ENCODE results near the gene SCG3. TPM values are rescaled to one million over a fixed set of nuclear protein-coding genes. Genes with fewer than 3 reads are reported as not detected.

SCG3 gene
- total RNA-seq, 1 donor = not detected

GRCh38 chr15:51699373-51699772 is 18.1 kb downstream of the SCG3 start:
- no peak for TF ChIP-seq CTCF (IDR thresholded peaks at IDR 0.05; ENCODE audit: insufficient read depth, low read depth, low read length)
- DNase-seq (ENCODE audit: low read depth) = no peak
- no peak overlapping the region for H3K4me3 ChIP-seq (ENCODE audit: low read depth, low read length)

- H3K4me3 ChIP-seq (ENCODE audit: low read depth, low read length) = no peak overlapping the region
- TF ChIP-seq CTCF (IDR thresholded peaks at IDR 0.05; ENCODE audit: insufficient read depth, low read depth, low read length) = no peak
- no peak for DNase-seq (ENCODE audit: low read depth)
These were observed 21.4 kb downstream of the SCG3 start for GRCh38 chr15:51702710-51703109.

GRCh38 chr15:51706291-51706690 is 25.0 kb downstream of the SCG3 start:
- DNase-seq (ENCODE audit: low read depth) = peak; percentile 92
- no peak overlapping the region for H3K4me3 ChIP-seq (ENCODE audit: low read depth, low read length)
- TF ChIP-seq CTCF (IDR thresholded peaks at IDR 0.05; ENCODE audit: insufficient read depth, low read depth, low read length) = no peak

- TF ChIP-seq CTCF (IDR thresholded peaks at IDR 0.05; ENCODE audit: insufficient read depth, low read depth, low read length) = no peak
- H3K4me3 ChIP-seq (ENCODE audit: low read depth, low read length) = no peak overlapping the region
- peak; percentile 84 for DNase-seq (ENCODE audit: low read depth)
These were observed 25.8 kb downstream of the SCG3 start for GRCh38 chr15:51706926-51707608.

GRCh38 chr15:51708013-51708412 is 26.7 kb downstream of the SCG3 start:
- no peak for DNase-seq (ENCODE audit: low read depth)
- H3K4me3 ChIP-seq (ENCODE audit: low read depth, low read length) = no peak overlapping the region
- TF ChIP-seq CTCF (IDR thresholded peaks at IDR 0.05; ENCODE audit: insufficient read depth, low read depth, low read length) = no peak

GRCh38 chr15:51709031-51709430 is 27.7 kb downstream of the SCG3 start:
- DNase-seq (ENCODE audit: low read depth) = no peak
- no peak for TF ChIP-seq CTCF (IDR thresholded peaks at IDR 0.05; ENCODE audit: insufficient read depth, low read depth, low read length)
- H3K4me3 ChIP-seq (ENCODE audit: low read depth, low read length) = no peak overlapping the region

- TF ChIP-seq CTCF (IDR thresholded peaks at IDR 0.05; ENCODE audit: insufficient read depth, low read depth, low read length) = no peak
- DNase-seq (ENCODE audit: low read depth) = no peak
- no peak overlapping the region for H3K4me3 ChIP-seq (ENCODE audit: low read depth, low read length)
These were observed 32.9 kb downstream of the SCG3 start for GRCh38 chr15:51714162-51714561.
